Measurements from ENCODE around the gene ATP2A3. TPM values are rescaled to one million over a fixed set of nuclear protein-coding genes. Genes with fewer than 3 reads are reported as not detected.

ATP2A3 gene
- total RNA-seq, 1 experiment from 2014 or later: 4.5 TPM

- Mint-ChIP-seq H3K9me3 (ENCODE audit: low read depth, unreplicated experiment) (no peaks in the 10 kb centered on the region), H3K4me3 (ENCODE audit: low read depth, unreplicated experiment) (no peak overlapping the region), H3K36me3 (ENCODE audit: insufficient read depth, unreplicated experiment) (no peaks in the 10 kb centered on the region), H3K27ac (ENCODE audit: unreplicated experiment) (no peak overlapping the region), H3K27me3 (ENCODE audit: unreplicated experiment) (peaks cover 30% of the 10 kb centered on the region), H3K4me1 (ENCODE audit: low read depth, unreplicated experiment) (peaks cover 5% of the 10 kb centered on the region)
- intact Hi-C loops (cut with micrococcal nuclease; ENCODE audit: unreplicated experiment): no loop called here
- DNase-seq: no peak
- TF ChIP-seq CTCF (IDR thresholded peaks at IDR 0.05; ENCODE audit: unreplicated experiment): no peak
- no TSS peak for BruUV-seq (replicated peaks)
- CTCF ChIA-PET: no interaction called here
These were observed 21.6 kb upstream of the ATP2A3 start for GRCh38 chr17:3985846-3986245.

DNA sequence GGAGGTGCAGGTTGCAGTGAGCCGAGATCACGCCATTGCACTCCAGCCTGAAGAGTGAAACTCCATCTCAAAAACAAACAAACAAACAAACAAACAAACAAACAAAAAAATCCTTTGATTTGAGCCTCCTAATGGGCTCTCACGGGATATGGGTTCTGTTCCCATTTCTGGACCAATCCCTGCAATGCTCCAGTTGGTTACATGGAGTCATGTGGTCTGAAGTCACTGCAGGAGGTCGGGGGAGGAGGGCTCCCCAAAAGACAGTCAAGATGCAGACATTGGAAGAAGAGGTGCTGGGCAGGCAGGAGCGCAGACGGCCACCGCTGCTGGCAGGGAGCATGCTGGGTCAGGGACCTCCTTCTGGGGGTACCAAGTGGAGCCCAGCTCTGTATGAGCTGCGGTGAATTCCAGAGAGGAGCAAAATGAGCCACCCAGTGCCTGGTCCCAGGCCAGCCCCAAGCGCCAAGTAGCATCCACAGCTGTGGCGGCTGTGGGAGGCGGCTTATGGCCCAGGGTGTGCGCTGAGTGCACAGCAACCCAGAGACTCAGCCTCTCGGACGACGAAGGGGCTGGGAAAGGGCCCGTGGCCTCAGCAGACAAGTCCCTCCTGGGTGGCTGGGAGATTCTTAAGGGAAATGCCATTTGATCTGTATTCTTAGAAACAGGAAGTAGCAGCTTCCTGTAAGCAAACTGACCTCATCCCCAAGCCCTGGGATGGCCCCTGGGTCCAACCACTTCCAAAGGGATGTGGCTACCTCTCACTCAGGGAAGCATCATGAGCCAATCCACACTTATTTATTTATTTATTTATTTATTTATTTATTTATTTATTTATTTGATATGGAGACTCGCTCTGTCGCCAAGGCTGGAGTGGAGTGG is 19.6 kb upstream of the ATP2A3 start:
- Mint-ChIP-seq H3K27me3 (ENCODE audit: unreplicated experiment) (peaks cover 22% of the 10 kb centered on the region), H3K4me1 (ENCODE audit: low read depth, unreplicated experiment) (no peaks in the 10 kb centered on the region), H3K9me3 (ENCODE audit: low read depth, unreplicated experiment) (no peaks in the 10 kb centered on the region), H3K4me3 (ENCODE audit: low read depth, unreplicated experiment) (no peak overlapping the region), H3K27ac (ENCODE audit: unreplicated experiment) (no peak overlapping the region), H3K36me3 (ENCODE audit: insufficient read depth, unreplicated experiment) (no peaks in the 10 kb centered on the region)
- CTCF ChIA-PET: no interaction called here
- no peak for DNase-seq
- no TSS peak for BruUV-seq (replicated peaks)
- TF ChIP-seq CTCF (IDR thresholded peaks at IDR 0.05; ENCODE audit: unreplicated experiment): no peak
- intact Hi-C loops (cut with micrococcal nuclease; ENCODE audit: unreplicated experiment): no loop called here

- no peak for TF ChIP-seq CTCF (IDR thresholded peaks at IDR 0.05; ENCODE audit: unreplicated experiment)
- Mint-ChIP-seq H3K9me3 (ENCODE audit: low read depth, unreplicated experiment) (no peaks in the 10 kb centered on the region), H3K27me3 (ENCODE audit: unreplicated experiment) (peaks cover 22% of the 10 kb centered on the region), H3K4me1 (ENCODE audit: low read depth, unreplicated experiment) (no peaks in the 10 kb centered on the region), H3K36me3 (ENCODE audit: insufficient read depth, unreplicated experiment) (no peaks in the 10 kb centered on the region), H3K4me3 (ENCODE audit: low read depth, unreplicated experiment) (no peak overlapping the region), H3K27ac (ENCODE audit: unreplicated experiment) (no peak overlapping the region)
- no TSS peak for BruUV-seq (replicated peaks)
- CTCF ChIA-PET: no interaction called here
- no peak for DNase-seq
- intact Hi-C loops (cut with micrococcal nuclease; ENCODE audit: unreplicated experiment): no loop called here
These were observed 18.3 kb upstream of the ATP2A3 start for GRCh38 chr17:3982541-3983017.

DNA sequence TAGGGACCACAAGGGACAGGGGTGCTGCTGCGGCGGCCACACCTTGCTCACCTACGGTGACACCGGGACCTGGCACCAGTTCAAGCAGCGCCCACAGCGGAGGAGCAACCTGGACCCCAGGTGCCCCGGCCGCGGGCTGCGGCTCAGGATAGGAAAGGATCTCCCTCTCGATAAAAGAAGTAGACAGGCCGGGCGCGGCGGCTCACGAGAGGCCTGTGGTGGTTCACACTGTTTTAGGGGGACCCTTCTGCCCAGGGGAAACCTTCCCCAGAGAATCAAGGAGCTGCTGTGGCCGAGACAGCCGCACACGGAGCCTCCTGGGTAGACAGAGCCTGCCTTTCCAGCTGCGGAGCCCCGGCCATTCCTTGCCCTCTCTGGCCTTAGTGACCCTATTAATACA is 17.9 kb upstream of the ATP2A3 start:
- H3K36me3 Mint-ChIP-seq (ENCODE audit: insufficient read depth, unreplicated experiment): no peaks in the 10 kb centered on the region
- no peak overlapping the region for H3K27ac Mint-ChIP-seq (ENCODE audit: unreplicated experiment)
- intact Hi-C loops (cut with micrococcal nuclease; ENCODE audit: unreplicated experiment): no loop called here
- TF ChIP-seq CTCF (IDR thresholded peaks at IDR 0.05; ENCODE audit: unreplicated experiment): no peak
- no peak overlapping the region for H3K4me3 Mint-ChIP-seq (ENCODE audit: low read depth, unreplicated experiment)
- no peak for DNase-seq
- no TSS peak for BruUV-seq (replicated peaks)
- CTCF ChIA-PET: no interaction called here
- no peaks in the 10 kb centered on the region for H3K9me3 Mint-ChIP-seq (ENCODE audit: low read depth, unreplicated experiment)
- H3K27me3 Mint-ChIP-seq (ENCODE audit: unreplicated experiment): peaks cover 22% of the 10 kb centered on the region
- no peaks in the 10 kb centered on the region for H3K4me1 Mint-ChIP-seq (ENCODE audit: low read depth, unreplicated experiment)
